Right lobe of liver (tissue), 6 donors: ENCODE data around the gene MAP3K2. TPM values are rescaled to one million over a fixed set of nuclear protein-coding genes. Genes with fewer than 3 reads are reported as not detected.

Experiments
- ATAC-seq, 4 donors: fragments of 200-7000 bp; cut with Tn5 transposase; one replicate each; pipeline ENCODE4 v1.9.1; 2020; ENCODE audit warnings: mild to moderate bottlenecking in 4 of 4, moderate library complexity in 4 of 4
- DNase-seq, 3 donors: peaks; one replicate each; pipeline ENCODE4 v3.0.0-alpha.2; 2020
- H3K27ac ChIP-seq, 3 donors: fragments of 200-600 bp; one replicate each; pipeline ENCODE4 v1.8.0; 2022
- H3K27me3 ChIP-seq, 2 donors: fragments of 200-600 bp; one replicate each; pipeline ENCODE4 v1.8.0; 2022
- H3K36me3 ChIP-seq, 4 donors: fragments of 200-600 bp; sonication (generic) in 1 of 4; one replicate each; pipeline versions ENCODE4 v1.5.1 to v1.8.0; 2017 to 2022; ENCODE audit warnings: control low read depth in 1 of 4
- H3K4me1 ChIP-seq, 4 donors: fragments of 200-600 bp; sonication (generic) in 1 of 4; one replicate each; pipeline versions ENCODE4 v1.5.1 to v1.8.0; 2017 to 2022; ENCODE audit warnings: control low read depth in 1 of 4
- H3K4me3 ChIP-seq, 3 donors: fragments of 200-600 bp; one replicate each; pipeline ENCODE4 v1.8.0; 2022
- H3K9me3 ChIP-seq, 4 donors: fragments of 200-600 bp; sonication (generic) in 1 of 4; one replicate each; pipeline versions ENCODE4 v1.5.1 to v1.8.0; 2017 to 2022; ENCODE audit warnings: control low read depth in 1 of 4
- POLR2A ChIP-seq: fragments of 450-650 bp; IDR thresholded peaks from one replicate; pipeline ENCODE4 v1.6.1; 2017; ENCODE audit warnings: antibody characterized with exemption, mild to moderate bottlenecking
- WGBS: methylation state at CpG from one replicate; pipeline ENCODE4 v1.1.6; 2018; ENCODE audit warnings: low coverage, low lambda C conversion rate; ENCODE audit not compliant: insufficient coverage; ENCODE audit errors: missing lambda C conversion rate; 5-methylcytosine and 5-hydroxymethylcytosine counted together
- intact Hi-C, 2 donors: fragments of 100-400 bp; cut with DNase I; formaldehyde crosslinking; loops; one replicate each; pipeline versions ENCODE4 v1.11.2 to v1.14.1; 2022
- total RNA-seq, 6 experiments: library from RNA; depleted of rRNA in 2 of 6; stranded (reverse); fragments of >200 nt in 2 of 6; fragmentation: NEBNext Ultra II Directional in 3 of 6; extraction: Animal tissue kit (Norgen Biotek cat#: 25700) in 3 of 6; gene quantifications; one replicate each; pipeline versions ENCODE4 v1.1.0 to v1.2.4, GENCODE V29; 2016 to 2023
- TF ChIP-seq, protein P1 (sequence below), 4 donors: fragments of 200-600 bp in 3 of 4; fragments of 450-650 bp in 1 of 4; IDR thresholded peaks; one replicate each; pipeline versions ENCODE4 v1.5.1 to v1.8.0; 2016 to 2022; ENCODE audit warnings: antibody characterized with exemption in 4 of 4, mild to moderate bottlenecking in 2 of 4
- donor health status: DM: no; HTN: yes; CAD: no.
- donor health status: DM: no; HTN: no; CAD: no.
- donor health status: DM: no; HTN: no; CAD: no.
- donor health status: DM: no; HTN: yes; CAD: no.
- donor health status: DM: no; HTN: yes; CAD: no.

Gene MAP3K2
- total RNA-seq, 6 experiments from 2014 or later = 28.6 to 45.1 (median 39.8) TPM

DNA sequence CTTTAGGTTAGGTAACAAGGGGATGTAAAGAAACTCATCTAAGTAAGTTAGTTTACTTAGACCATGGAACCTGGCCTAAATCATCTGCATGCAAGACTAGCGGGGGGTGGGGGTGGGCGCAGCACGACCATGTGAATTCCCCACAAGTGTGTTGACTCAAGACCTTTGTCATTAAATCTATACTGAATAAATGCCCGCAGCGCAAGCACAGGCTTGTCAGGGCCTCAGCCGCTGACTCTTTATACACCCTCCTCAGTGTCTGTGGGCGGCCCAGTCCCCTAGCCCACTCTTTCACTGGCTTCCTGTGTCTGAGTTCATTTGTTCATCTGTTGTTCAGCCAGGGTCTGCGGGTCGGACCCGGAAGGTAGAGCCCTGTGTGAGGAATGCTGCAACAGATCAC lies 17.8 kb downstream of the MAP3K2 start:
- no peaks in the 10 kb centered on the region for H3K27me3 ChIP-seq
- H3K9me3 ChIP-seq = peaks cover 0 to 5% (median 0%) of the 10 kb centered on the region in 4 donors
- TF ChIP-seq POLR2A = no peak
- TF ChIP-seq, protein P1, sequence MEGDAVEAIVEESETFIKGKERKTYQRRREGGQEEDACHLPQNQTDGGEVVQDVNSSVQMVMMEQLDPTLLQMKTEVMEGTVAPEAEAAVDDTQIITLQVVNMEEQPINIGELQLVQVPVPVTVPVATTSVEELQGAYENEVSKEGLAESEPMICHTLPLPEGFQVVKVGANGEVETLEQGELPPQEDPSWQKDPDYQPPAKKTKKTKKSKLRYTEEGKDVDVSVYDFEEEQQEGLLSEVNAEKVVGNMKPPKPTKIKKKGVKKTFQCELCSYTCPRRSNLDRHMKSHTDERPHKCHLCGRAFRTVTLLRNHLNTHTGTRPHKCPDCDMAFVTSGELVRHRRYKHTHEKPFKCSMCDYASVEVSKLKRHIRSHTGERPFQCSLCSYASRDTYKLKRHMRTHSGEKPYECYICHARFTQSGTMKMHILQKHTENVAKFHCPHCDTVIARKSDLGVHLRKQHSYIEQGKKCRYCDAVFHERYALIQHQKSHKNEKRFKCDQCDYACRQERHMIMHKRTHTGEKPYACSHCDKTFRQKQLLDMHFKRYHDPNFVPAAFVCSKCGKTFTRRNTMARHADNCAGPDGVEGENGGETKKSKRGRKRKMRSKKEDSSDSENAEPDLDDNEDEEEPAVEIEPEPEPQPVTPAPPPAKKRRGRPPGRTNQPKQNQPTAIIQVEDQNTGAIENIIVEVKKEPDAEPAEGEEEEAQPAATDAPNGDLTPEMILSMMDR (IDR thresholded peaks at IDR 0.05) = no peak
- DNase-seq (no peak), ATAC-seq (no peak)
- H3K36me3 ChIP-seq = no peaks in the 10 kb centered on the region
- H3K27ac ChIP-seq = no peak overlapping the region
- no peaks in the 10 kb centered on the region for H3K4me1 ChIP-seq
- no peak overlapping the region for H3K4me3 ChIP-seq
- intact Hi-C loops = no loop called here
- WGBS = 96% methylated on average over 7 of the region's 10 CpGs

DNA sequence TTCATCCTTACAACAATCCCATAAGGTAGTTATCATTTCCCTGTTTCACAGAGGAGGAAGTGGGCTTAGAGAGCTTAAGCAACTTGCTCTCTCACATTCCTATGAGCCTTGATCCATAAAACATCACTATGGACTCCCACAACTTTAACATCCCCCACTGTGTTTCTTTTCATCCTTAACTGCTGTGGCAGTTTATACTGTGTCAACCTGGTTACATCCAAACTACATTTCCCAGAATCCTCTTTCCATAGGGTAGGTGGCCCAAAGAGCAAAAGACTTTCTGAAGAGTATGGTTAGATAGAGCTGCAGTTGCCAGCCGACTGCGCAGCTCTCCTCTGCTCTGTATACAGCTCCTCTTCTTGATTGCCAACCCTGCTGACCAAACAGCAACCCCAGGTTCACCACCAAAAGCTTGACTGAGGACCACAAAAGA lies 22.5 kb downstream of the MAP3K2 start:
- no peaks in the 10 kb centered on the region for H3K36me3 ChIP-seq
- WGBS = 80% methylated on average over 1 of the region's 2 CpGs
- H3K9me3 ChIP-seq = peaks cover 0 to 2% (median 0%) of the 10 kb centered on the region in 4 donors
- peaks cover 0 to 4% (median 0%) of the 10 kb centered on the region in 4 donors for H3K4me1 ChIP-seq
- DNase-seq (no peak), ATAC-seq (peak in 3 of 4 donors; percentile 17 to 48 (median 46))
- intact Hi-C loops = no loop called here
- H3K4me3 ChIP-seq = no peak overlapping the region
- no peak overlapping the region for H3K27ac ChIP-seq
- H3K27me3 ChIP-seq = no peaks in the 10 kb centered on the region
- TF ChIP-seq POLR2A = no peak
- TF ChIP-seq, protein P1 (IDR thresholded peaks at IDR 0.05) = no peak

DNA sequence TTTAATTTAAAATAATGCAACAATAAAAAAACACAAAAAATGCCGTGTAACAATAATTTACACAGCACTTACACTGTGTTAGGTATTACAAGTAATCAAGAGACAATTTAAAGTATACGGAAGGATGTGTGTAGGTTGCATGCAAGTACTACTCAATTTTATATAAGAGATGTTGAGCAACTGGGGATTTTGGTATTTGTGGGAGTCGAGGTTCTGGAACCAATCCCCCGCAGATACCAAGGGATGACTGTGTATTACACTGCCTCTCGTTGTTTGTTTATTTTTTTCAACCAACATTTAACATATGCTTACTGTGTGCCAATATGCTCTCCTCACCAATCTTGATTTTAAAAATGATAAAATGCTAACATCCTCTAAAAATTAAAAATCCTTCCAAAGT lies 24.8 kb downstream of the MAP3K2 start:
- Histone ChIP-seq H3K9me3 (no peaks in the 10 kb centered on the region), H3K4me3 (no peak overlapping the region), H3K27me3 (no peaks in the 10 kb centered on the region), H3K27ac (no peak overlapping the region), H3K36me3 (no peaks in the 10 kb centered on the region), H3K4me1 (peaks cover 0 to 5% (median 2%) of the 10 kb centered on the region in 4 donors)
- DNase-seq = no peak
- ATAC-seq = no peak
- intact Hi-C loops = no loop called here
- 57% methylated on average over 5 of the region's 5 CpGs for WGBS
- TF ChIP-seq POLR2A = no peak
- TF ChIP-seq, protein P1 (IDR thresholded peaks at IDR 0.05) = no peak

DNA sequence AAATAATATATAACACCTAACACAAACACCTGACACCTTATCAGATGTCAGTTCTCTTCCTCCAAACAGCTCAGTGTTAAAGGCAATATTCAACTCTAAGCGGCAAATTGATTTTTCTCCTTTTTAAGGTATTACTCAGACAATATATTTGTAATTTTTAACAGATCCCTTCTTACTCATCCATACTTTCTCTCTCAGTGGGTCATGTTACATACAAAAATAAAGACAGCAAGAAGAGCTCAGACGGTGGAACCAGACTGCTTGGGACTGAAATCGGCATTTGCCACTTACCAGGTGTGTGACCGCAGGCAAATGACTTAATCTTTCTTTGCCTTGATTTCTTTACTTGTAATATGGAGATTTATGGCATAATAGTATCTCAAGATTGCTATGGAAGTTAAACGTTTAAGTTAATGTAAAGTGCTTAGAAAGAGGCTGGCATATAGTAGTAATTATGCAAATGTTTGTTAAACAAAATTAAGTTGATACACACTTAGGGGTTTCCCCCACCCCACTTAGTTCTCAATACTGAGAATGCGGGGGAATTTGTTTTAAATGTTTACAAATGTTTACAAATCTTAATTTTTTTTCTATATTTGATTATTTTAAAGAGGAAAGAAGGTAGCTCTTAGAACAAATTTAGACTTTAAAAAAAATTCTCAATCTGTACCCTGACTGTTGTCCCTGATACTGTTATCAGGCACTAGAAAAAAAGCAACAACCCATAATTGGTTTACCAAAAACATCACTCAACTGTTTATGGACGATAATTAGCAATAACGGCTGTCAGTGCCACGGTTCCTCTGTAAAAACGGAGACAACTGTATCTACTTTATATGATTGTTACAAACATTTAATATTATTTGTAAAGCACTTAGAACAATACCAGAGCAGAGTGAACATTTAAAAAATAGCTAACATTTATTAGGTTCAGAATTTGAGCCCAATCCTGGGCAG lies 25.6 kb downstream of the MAP3K2 start:
- TF ChIP-seq, protein P1 (IDR thresholded peaks at IDR 0.05) = no peak
- TF ChIP-seq POLR2A = no peak
- intact Hi-C loops = no loop called here
- no peak for ATAC-seq
- H3K9me3 ChIP-seq = no peaks in the 10 kb centered on the region
- 74% methylated on average over 10 of the region's 10 CpGs for WGBS
- no peaks in the 10 kb centered on the region for H3K36me3 ChIP-seq
- H3K27me3 ChIP-seq = no peaks in the 10 kb centered on the region
- DNase-seq = no peak
- H3K27ac ChIP-seq = no peak overlapping the region
- H3K4me1 ChIP-seq = peaks cover 0 to 12% (median 2%) of the 10 kb centered on the region in 4 donors
- H3K4me3 ChIP-seq = no peak overlapping the region
